Occipital lobe (tissue), 2 donors: ENCODE data around the gene PIBF1. TPM values are rescaled to one million over a fixed set of nuclear protein-coding genes. Genes with fewer than 3 reads are reported as not detected.
"Not testable (repeated sequence)": the region's sequence is repeated elsewhere in the genome, so short reads cannot be mapped to it uniquely, and the experiment has no call there.

ENCODE experiments used
- DNase-seq: peaks from one replicate; lab custom pipeline; 2025; lab: John Stamatoyannopoulos, UW
- total RNA-seq: library from RNA; depleted of rRNA; stranded (reverse); fragments of >200 nt; gene quantifications from one replicate; pipeline ENCODE4 v1.2.3, GENCODE V29; 2014

PIBF1 gene
- total RNA-seq: 31.5 TPM

GRCh38 chr13:72781451-72782439 is at the start of gene PIBF1, which contains the start of gene DIS3:
Gene PIBF1, plus strand, starts transcription at chr13:72782133. Its CDS starts 1,337 bp downstream, at chr13:72783470.
Gene DIS3, minus strand, starts transcription at chr13:72781900. Its CDS starts 68 bp downstream, at chr13:72781832.
- DNase-seq: peak; percentile 98

- no peak for DNase-seq
These were observed 44.9 kb upstream of the PIBF1 start for GRCh38 chr13:72737033-72737432.

DNA sequence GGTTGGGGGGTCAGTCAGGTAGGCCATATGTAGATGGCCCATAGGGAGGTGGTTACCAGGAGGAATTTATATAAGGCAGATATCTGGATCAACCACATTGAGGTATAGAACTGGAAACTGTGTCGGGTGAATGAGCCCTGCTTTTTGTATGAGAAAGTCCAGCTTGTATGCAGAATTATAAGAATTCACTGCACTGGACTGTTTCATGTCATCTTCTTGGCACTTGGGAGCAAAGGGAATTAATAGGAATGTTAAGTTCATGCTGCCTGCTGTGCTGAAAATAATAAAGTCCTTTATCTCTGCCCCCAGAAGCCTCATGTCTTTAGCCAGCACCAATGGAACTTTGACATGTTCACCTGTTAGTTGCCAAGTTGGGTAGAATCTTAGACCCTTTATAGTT is 41.9 kb upstream of the PIBF1 start:
- no peak for DNase-seq

DNA sequence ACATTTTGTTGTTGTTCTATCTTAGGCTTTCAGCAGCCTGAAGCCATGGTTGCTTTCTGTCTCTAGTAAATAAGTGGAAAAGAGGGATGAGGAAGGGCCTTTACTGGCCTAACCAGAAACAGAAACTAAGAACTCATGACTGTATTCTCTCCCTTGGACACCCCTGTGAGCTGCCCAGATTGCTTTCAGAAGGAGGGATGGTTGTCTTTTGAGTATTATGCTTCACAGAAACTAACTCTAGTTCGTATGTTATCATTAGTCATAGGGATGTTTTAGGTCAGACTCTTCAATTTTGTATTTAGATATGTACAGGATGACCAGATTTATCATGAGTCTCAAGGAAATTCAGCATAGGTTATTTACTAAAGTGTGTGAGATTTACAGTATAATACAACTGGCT is 36.7 kb upstream of the PIBF1 start:
- DNase-seq: no peak

- no peak for DNase-seq
These were observed 30.7 kb upstream of the PIBF1 start for GRCh38 chr13:72751220-72751619.

DNA sequence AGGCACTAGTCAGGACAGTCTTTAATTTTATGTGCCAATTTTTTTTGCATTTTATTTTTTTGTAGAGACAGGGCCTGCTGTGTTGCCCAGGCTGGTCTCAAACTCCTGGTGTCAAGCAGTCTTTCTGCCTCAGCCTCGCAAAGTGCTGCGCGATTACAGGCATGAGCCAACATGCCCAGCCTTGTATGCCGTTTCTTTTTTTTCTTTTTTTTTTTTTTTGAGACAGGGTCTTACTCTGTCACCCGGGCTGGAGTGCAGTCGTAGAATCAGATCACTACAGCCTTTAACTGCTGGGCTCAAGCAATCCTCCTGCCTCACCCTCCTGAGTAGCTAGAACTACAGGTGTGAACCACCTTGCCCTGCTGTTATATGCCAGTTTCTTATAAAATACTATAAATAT is 27.8 kb upstream of the PIBF1 start:
- DNase-seq: no peak

DNA sequence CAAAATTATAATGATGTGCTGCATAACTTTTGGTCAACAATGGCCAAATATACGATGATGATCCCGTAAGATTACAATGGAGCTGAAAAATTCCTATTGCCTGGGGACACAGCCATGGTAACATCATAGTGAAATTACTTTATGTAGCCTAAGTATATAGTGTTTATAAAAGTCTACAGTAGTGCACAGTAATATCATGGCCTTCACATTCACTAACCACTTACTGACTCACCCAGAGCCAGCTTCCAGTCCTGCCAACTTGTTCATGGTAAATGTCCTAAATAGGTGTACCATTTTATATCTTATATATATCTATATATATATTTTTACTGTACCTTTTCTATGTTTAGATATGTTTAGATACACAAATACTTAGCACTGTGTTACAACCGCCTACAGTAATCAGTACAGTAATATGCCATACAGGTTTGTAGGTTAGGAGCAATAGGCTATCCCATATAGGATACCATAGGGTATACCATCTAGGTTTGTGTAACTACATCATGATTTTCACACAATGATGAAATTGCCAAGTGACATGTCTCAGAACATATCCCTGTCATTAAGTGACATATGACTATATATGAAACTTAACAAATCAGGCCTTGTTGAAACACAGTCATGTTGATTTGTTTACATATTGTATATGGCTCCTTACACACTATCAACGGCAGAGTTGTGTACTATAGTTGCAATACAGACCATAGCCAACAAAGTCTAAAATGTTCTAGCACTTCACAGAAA is 24.0 kb upstream of the PIBF1 start:
- no peak for DNase-seq

DNA sequence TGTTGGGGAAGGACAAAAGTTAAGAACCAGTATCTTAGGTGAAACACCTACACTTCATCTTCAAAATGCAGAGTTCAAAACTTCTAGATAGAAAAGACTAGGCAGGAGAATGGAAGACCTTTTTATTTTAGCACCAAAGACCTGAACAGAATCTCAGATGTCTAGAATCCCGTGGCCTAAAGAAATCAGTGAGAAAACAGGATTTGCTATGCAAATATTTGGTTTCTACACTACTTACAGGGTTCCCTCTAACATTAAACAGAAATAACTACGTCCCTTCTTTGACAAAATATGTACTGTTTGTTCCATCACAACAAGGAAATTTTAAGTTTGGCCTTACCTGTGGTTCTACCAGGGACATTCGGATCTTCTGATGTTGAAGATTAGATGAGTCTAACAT is 21.7 kb upstream of the PIBF1 start:
- DNase-seq: no peak

DNA sequence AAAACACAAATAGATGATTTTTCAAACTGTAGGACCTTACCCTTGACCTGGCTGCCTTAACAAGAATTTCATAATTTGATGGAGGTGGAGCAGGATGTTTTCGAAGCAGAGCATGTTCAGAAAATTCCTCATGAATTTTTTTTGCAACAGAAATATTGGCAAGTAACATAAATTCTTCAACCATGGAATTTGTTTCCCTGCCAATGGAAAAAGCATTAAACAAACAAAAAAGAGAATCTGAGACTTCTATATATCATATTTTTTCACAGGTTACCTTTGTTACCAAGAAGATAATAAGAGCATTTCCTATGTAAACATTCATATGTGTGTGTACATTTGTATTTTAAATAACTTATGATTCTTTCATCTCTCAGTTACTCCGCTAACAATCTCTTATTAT is 18.5 kb upstream of the PIBF1 start:
- DNase-seq: no peak

GRCh38 chr13:72774019-72774418 is 7.9 kb upstream of the PIBF1 start:
- DNase-seq: no peak

DNA sequence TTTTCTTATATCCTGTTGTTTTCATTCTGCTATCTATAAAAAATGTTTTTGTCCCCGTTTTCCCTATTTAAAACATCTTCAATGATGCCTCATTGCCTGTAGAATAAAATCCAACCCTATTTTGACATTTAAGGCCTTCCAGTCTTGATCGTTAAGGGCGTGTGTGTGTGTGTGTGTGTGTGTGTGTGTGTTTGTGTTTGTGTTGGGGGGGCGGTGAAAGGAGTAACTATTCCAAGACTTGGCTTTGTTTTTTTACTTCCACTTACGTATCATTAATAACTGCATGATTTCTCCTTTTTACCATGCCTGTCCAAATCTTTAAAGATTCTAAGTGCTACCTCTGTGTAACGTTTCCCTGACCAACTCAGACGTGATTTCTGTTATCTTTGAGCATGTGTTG is 784 bp downstream of the PIBF1 start:
- no peak for DNase-seq

DNA sequence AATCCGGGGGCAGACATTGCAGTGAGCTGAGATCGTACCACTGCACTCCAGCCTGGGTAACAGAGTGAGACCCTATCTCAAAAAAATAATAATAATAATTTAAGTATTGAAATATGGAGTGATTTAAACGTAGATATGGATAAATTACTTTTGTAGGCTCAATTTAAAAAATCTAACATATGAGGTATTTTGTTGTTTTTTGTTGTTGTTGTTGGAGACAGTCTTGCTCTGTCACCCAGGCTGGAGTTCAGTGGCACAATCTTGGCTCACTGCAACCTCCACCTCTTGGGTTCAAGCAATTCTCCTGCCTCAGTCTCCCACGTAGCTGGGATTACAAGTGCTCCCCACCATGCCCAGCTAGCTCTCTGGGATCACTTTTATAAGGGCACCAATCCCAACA is 2.7 kb downstream of the PIBF1 start:
- not testable (repeated sequence) for DNase-seq

- DNase-seq: no peak
These were observed 6.9 kb downstream of the PIBF1 start for GRCh38 chr13:72788831-72789230.

- DNase-seq: no peak
These were observed 10.7 kb downstream of the PIBF1 start for GRCh38 chr13:72792640-72793039.

- DNase-seq: no peak
These were observed 16.9 kb downstream of the PIBF1 start for GRCh38 chr13:72798817-72799216.

- DNase-seq: no peak
These were observed 22.4 kb downstream of the PIBF1 start for GRCh38 chr13:72804301-72804700.

GRCh38 chr13:72805676-72806346 is 23.9 kb downstream of the PIBF1 start:
- no peak for DNase-seq

DNA sequence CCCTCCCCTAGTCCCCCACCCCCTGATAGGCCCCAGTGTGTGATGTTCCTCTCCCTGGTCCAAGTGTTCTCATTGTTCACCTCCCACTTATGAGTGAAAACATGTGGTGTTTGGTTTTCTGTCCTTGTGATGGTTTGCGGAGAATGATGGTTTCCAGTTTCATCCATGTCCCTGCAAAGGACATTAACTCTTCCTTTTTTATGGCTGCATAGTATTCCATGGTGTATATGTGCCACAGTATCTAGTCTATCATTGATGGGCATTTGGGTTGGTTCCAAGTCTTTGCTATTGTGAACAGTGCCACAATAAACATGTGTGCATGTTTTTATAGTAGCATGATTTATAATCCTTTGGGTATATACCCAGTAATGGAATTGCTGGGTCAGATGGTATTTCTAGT is 24.6 kb downstream of the PIBF1 start:
- not testable (repeated sequence) for DNase-seq

GRCh38 chr13:72808917-72809500 is 27.1 kb downstream of the PIBF1 start:
- DNase-seq: no peak

- no peak for DNase-seq
These were observed 38.4 kb downstream of the PIBF1 start for GRCh38 chr13:72820156-72820897.

GRCh38 chr13:72820898-72821279 is 39.0 kb downstream of the PIBF1 start:
- DNase-seq: no peak
